GM19395 (cell line): ENCODE results near the gene BNIPL.

Experiments used
- ATAC-seq: cut with Tn5 transposase; IDR thresholded peaks from one replicate; pipeline ENCODE4 v1.9.1; 2021; ENCODE audit warnings: mild to moderate bottlenecking, moderate library complexity; ENCODE audit not compliant: unreplicated experiment

BNIPL gene

GRCh38 chr1:151056149-151056548, 19.8 kb downstream of the BNIPL start:
- ATAC-seq = no peak

- no peak for ATAC-seq
These were observed 22.3 kb downstream of the BNIPL start for GRCh38 chr1:151058692-151059091.

GRCh38 chr1:151059109-151060006, 23.0 kb downstream of the BNIPL start, which contains the start of gene CDC42SE1:
CDC42SE1 (minus strand) TSS chr1:151059622; CDS start chr1:151055730, 3,892 bp downstream.
- ATAC-seq = peak; percentile 78

GRCh38 chr1:151060007-151060656, 23.7 kb downstream of the BNIPL start, which contains the start of gene MLLT11:
MLLT11 (plus strand) TSS chr1:151060397; CDS start chr1:151067225, 6,828 bp downstream.
- ATAC-seq = no peak

- ATAC-seq = no peak
These were observed 24.5 kb downstream of the BNIPL start for GRCh38 chr1:151060657-151061421.

- no peak for ATAC-seq
These were observed 25.3 kb downstream of the BNIPL start for GRCh38 chr1:151061704-151062103.

GRCh38 chr1:151062741-151063371, 26.5 kb downstream of the BNIPL start:
- no peak for ATAC-seq

- no peak for ATAC-seq
These were observed 28.8 kb downstream of the BNIPL start for GRCh38 chr1:151065089-151065645.

- ATAC-seq = no peak
These were observed 30.8 kb downstream of the BNIPL start for GRCh38 chr1:151067185-151067584.

GRCh38 chr1:151069103-151069486, 32.7 kb downstream of the BNIPL start:
- no peak for ATAC-seq

GRCh38 chr1:151070474-151071276, 34.3 kb downstream of the BNIPL start, which contains the start of gene GABPB2:
GABPB2 (plus strand) TSS chr1:151070761; CDS start chr1:151088190, 17,429 bp downstream.
- ATAC-seq = peak; percentile 79

GRCh38 chr1:151072224-151072623, 35.8 kb downstream of the BNIPL start:
- no peak for ATAC-seq

- no peak for ATAC-seq
These were observed 49.7 kb downstream of the BNIPL start for GRCh38 chr1:151085953-151086559.
